Aorta (tissue), 5 donors: ENCODE data around the gene PACRG. TPM values are rescaled to one million over a fixed set of nuclear protein-coding genes. Genes with fewer than 3 reads are reported as not detected.

Source experiments
- ATAC-seq: fragments of 200-7000 bp; cut with Tn5 transposase; one replicate; pipeline ENCODE4 v1.9.1; 2022; ENCODE audit warnings: moderate library complexity; ENCODE audit not compliant: low FRiP score
- DNase-seq, 2 donors: peaks; one replicate each; pipeline ENCODE4 v3.0.0-alpha.2; 2020
- H3K27ac ChIP-seq, 2 donors: one replicate each; pipeline ENCODE4 v1.5.1; 2013; ENCODE audit warnings: low read length in 2 of 2, mild to moderate bottlenecking in 2 of 2, moderate library complexity in 2 of 2, control low read depth in 1 of 2, inconsistent platforms in 1 of 2, low read depth in 1 of 2
- H3K27me3 ChIP-seq, 2 donors: one replicate each; pipeline ENCODE4 v1.6.1; 2013; ENCODE audit warnings: control low read depth in 1 of 2, low read length in 1 of 2, mild to moderate bottlenecking in 1 of 2, moderate library complexity in 1 of 2; ENCODE audit not compliant: insufficient read depth in 2 of 2, control insufficient read depth in 1 of 2
- H3K36me3 ChIP-seq, 2 donors: one replicate each; pipeline ENCODE4 v1.6.1; 2013; ENCODE audit warnings: control low read depth in 1 of 2, low read length in 1 of 2, mild to moderate bottlenecking in 1 of 2; ENCODE audit not compliant: insufficient read depth in 2 of 2, control insufficient read depth in 1 of 2
- H3K4me1 ChIP-seq, 2 donors: one replicate each; pipeline ENCODE4 v1.6.1; 2013; ENCODE audit warnings: low read length in 2 of 2, control low read depth in 1 of 2, mild to moderate bottlenecking in 1 of 2, moderate library complexity in 1 of 2; ENCODE audit not compliant: insufficient read depth in 2 of 2, control insufficient read depth in 1 of 2
- H3K4me3 ChIP-seq, 2 donors: one replicate each; pipeline ENCODE4 v1.5.1; 2013; ENCODE audit warnings: low read length in 2 of 2, control low read depth in 1 of 2, mild to moderate bottlenecking in 1 of 2
- H3K9me3 ChIP-seq: one replicate; pipeline ENCODE4 v1.6.1; 2013; ENCODE audit warnings: mild to moderate bottlenecking, low read length; ENCODE audit not compliant: control insufficient read depth
- WGBS, 2 donors: extraction: QIAGEN DNeasy Blood & Tissue Kit; methylation state at CpG; one replicate each; pipeline ENCODE4 v1.1.7; 2013; 5-methylcytosine and 5-hydroxymethylcytosine counted together
- intact Hi-C, 2 donors: fragments of 100-400 bp; cut with DNase I; formaldehyde crosslinking; loops; one replicate each; pipeline versions ENCODE4 v1.14.2 to v1.15.0; 2022
- polyA plus RNA-seq, 2 donors: library from polyadenylated mRNA; stranded (reverse); fragments of 200-250 nt; gene quantifications; one replicate each; pipeline ENCODE4 v1.2.3, GENCODE V29; 2013
- total RNA-seq, 2 donors: library from RNA; stranded (reverse); fragmentation: NEBNext Ultra II Directional; extraction: Animal tissue kit (Norgen Biotek cat#: 25700); gene quantifications; one replicate each; pipeline ENCODE4 v1.2.1, GENCODE V29; 2021
- donor health status: healthy with polysubstance abuse.
- donor health status: Bipolar disorder and iron deficiency.
- donor health status: DM: no; HTN: no; CAD: no.
- donor health status: DM: no; HTN: no; CAD: no.
- donor health status: DM: yes; HTN: yes; CAD: no.

Gene PACRG
- total and polyA plus RNA-seq, 4 donors = 0.26 to 2.7 (median 0.54) TPM; not detected in 1

DNA sequence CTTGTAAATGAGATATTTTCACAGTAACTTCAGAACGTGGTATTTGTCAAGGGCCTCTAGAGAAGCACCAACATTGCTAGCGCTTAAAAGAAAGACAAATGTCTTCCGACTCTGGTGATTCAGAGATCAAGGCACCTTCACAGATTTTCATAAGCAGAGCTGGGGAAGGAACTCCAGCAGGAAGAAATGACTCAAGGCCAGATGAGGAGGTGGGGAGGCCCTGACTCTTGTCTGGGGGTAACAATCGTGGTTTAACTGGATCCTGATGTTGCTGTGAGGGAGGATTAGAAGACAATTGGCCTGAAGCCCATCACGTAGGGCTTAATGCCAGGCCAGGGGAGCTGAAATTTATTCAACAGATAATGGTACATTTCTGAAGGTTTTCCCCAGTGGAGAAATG is 563.8 kb downstream of the PACRG start:
- H3K36me3 ChIP-seq = no peaks in the 10 kb centered on the region
- 73 to 83% methylated on average over 5 of the region's 5 CpGs for WGBS, 2 donors
- H3K4me3 ChIP-seq = no peak overlapping the region
- DNase-seq (no peak), ATAC-seq (no peak)
- intact Hi-C loops = no loop called here
- no peaks in the 10 kb centered on the region for H3K4me1 ChIP-seq
- no peaks in the 10 kb centered on the region for H3K27me3 ChIP-seq
- H3K9me3 ChIP-seq = no peaks in the 10 kb centered on the region
- H3K27ac ChIP-seq = no peak overlapping the region

DNA sequence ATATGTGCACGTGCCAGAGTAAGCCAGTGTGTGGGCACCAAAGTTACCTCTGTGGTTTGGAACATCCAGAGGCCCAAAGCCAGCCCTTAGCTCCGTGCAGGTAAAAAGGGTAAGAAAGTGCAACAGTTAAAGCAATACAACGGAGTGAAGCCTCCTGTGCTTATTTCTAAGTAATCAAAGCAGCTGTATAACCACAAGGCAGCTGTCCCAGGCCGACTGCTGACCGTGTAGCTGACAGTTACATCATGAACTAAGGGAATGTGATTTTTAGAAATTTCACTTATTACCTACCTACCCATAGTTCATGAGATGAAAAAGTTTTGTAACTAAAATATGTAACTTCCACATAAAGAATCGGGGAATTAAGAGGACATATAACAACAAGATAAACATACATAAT is 565.5 kb downstream of the PACRG start:
- no peaks in the 10 kb centered on the region for H3K27me3 ChIP-seq
- DNase-seq = no peak
- H3K27ac ChIP-seq = no peak overlapping the region
- H3K4me3 ChIP-seq = no peak overlapping the region
- H3K36me3 ChIP-seq = no peaks in the 10 kb centered on the region
- H3K9me3 ChIP-seq = no peaks in the 10 kb centered on the region
- intact Hi-C loops = no loop called here
- ATAC-seq = no peak
- no peaks in the 10 kb centered on the region for H3K4me1 ChIP-seq
- WGBS, 2 donors = 83 to 87% methylated on average over 6 of the region's 6 CpGs

DNA sequence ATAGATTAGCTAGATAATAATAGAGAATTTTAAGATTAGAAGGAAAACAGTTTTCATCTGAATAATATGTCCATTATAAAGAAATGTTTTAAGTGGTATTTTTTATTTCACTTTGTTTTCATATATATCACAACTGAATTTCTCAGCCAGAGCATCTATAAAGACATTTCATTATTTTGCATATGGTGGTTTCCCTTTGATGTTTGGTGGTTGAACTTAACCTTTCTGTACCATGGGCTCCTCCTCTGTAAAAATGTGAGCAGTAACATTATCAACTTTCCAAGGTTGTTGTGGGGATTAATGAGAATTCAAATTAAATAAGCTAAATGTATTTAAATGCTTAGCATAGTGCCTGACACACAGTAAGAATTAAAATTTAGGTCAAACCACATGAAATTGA is 567.0 kb downstream of the PACRG start:
- H3K36me3 ChIP-seq = no peaks in the 10 kb centered on the region
- H3K4me1 ChIP-seq = no peaks in the 10 kb centered on the region
- no peak for DNase-seq
- H3K9me3 ChIP-seq = no peaks in the 10 kb centered on the region
- intact Hi-C loops = no loop called here
- H3K4me3 ChIP-seq = no peak overlapping the region
- no peaks in the 10 kb centered on the region for H3K27me3 ChIP-seq
- H3K27ac ChIP-seq = no peak overlapping the region
- ATAC-seq = no peak

DNA sequence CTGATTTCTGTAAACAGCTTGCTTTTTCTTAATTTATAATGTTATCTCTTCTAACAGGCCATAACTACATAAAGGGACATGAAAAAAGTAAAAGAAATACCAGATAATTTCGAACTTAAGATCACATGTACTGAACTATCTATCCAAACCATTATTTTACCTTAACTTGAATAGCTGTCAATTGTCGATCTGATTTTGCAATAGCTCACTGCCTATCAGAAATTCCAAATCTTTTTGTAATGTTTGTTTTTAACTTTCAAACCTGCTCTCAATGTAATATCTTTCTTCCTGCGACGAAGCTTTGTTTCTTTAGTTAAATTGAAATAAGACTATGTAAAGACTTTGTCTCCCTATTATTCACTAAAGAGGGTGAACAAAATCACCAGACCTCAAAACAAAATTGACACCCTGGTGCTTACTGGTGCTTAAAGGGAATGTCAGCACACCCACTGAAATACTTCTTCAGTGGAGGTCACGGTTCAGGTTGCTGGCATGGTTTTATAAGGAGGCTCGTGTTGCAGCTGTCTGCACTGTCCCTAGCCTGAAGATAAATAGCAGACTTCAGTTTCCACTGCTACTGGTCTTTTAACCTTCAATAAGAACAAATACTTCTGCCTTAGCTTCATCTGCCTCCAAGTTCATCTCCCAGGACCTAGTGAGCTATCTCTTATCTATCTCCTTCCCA is 569.2 kb downstream of the PACRG start:
- 77 to 83% methylated on average over 6 of the region's 6 CpGs for WGBS, 2 donors
- intact Hi-C loops = no loop called here

DNA sequence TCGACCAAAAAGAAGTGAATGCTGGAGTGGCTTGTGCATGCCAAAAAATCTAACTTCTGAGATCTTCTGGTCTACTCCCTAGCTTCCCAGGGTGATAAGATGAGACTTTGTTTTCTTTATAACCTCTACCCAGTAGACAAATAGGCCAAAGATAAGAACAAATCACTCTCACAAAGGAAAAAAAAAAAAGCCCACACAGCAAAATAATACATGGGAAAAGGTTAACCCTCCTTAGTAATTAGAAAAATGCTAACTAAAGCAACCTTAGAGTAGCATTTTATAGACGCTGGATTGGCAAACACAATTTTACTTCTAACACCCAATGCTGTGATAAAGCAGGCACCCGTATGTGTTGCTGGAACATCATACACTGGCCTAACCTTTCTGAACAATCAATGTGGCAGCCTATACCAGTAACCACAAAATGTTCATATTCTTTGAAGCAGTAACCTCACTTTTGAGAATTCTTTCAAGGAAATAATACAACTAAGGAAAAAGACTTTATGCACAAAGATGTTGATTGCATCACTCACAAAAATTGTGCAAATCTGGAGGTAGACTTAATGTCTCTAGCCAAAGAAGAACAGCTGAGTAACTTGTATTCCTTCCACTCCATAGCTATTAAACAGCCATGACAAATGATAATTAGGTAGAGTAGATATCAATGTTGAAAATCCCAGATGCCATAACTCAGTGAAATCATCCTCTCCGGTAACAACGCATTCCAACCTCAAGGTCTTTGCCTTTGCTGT is 570.5 kb downstream of the PACRG start:
- Histone ChIP-seq H3K9me3 (no peaks in the 10 kb centered on the region), H3K4me3 (no peak overlapping the region), H3K4me1 (no peaks in the 10 kb centered on the region), H3K36me3 (no peaks in the 10 kb centered on the region), H3K27me3 (no peaks in the 10 kb centered on the region), H3K27ac (no peak overlapping the region)
- 83 to 85% methylated on average over 5 of the region's 5 CpGs for WGBS, 2 donors
- intact Hi-C loops = no loop called here
- ATAC-seq (no peak), DNase-seq (no peak)

More for the DNA sequence above, 569.2 kb downstream of the PACRG start:
- Histone ChIP-seq H3K4me3 (no peak overlapping the region), H3K4me1 (no peaks in the 10 kb centered on the region), H3K36me3 (no peaks in the 10 kb centered on the region), H3K27ac (no peak overlapping the region), H3K27me3 (no peaks in the 10 kb centered on the region), H3K9me3 (no peaks in the 10 kb centered on the region)
- DNase-seq (no peak), ATAC-seq (no peak)

DNA sequence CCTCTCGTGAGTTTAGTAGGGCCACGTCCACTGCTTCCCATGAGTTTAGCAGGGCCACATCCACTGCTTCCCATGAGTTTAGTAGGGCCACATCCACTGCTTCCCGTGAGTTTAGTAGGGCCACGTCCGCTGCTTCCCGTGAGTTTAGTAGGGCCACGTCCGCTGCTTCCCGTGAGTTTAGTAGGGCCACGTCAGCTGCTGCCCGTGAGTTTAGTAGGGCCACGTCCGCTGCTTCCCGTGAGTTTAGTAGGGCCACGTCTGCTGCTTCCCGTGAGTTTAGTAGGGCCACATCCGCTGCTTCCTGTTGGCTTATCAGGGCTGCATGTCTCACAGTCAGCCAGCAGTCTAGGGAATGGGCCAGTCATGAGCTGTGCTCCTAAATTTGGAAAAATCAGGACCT is 573.1 kb downstream of the PACRG start:
- WGBS, 2 donors = 73 to 95% methylated on average over 13 to 17 of the region's 17 CpGs
- ATAC-seq (no peak), DNase-seq (no peak)
- H3K9me3 ChIP-seq = no peaks in the 10 kb centered on the region
- intact Hi-C loops = no loop called here
- no peaks in the 10 kb centered on the region for H3K27me3 ChIP-seq
- H3K4me3 ChIP-seq = no peak overlapping the region
- H3K4me1 ChIP-seq = no peaks in the 10 kb centered on the region
- H3K27ac ChIP-seq = no peak overlapping the region
- H3K36me3 ChIP-seq = no peaks in the 10 kb centered on the region

DNA sequence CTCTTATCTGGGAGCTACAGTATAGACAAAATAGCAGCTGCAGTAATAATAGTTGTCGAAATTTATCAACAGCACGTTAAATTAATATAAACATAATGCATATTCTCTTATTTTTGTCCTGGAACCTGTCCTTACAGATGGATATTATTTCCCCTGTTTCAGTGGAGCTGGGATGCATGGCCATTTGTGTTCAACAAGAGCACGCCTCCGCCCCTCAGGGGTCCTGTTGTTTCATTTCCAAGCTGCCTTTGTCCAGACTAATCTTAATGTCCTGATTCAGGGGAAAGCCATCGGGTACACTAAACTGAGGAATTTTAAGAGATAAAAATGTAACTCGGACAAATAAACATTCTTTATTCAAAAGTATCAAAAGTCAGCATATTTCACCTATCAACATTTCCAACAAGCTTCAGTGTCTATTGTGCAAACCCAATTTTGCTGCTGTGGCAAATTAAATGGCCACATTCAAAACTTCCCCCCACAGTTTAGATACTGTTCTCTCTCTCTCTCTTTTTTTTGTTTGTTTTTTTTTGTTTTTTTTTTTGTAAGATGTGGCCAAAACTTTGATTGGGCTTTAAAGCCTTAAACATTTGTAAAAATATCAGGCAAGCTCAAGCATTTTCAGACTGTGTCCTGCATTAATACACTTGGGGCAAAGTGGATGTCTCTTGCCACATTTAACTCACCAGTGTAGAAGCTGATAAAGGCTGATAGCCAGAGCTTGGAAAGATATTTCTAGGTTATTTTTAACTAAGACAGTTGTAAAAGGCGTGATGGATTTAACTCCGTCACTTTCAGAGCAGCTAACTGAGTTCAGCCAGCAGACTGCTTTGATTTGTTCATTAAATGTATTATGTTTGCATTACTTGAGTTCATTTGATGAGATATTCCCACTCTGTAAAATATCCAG is 574.2 kb downstream of the PACRG start:
- H3K4me1 ChIP-seq = no peaks in the 10 kb centered on the region
- ATAC-seq = no peak
- H3K27me3 ChIP-seq = no peaks in the 10 kb centered on the region
- no peak for DNase-seq
- intact Hi-C loops = no loop called here
- H3K4me3 ChIP-seq = no peak overlapping the region
- no peaks in the 10 kb centered on the region for H3K9me3 ChIP-seq
- H3K27ac ChIP-seq = no peak overlapping the region
- H3K36me3 ChIP-seq = no peaks in the 10 kb centered on the region
- 36 to 39% methylated on average over 8 of the region's 8 CpGs for WGBS, 2 donors

DNA sequence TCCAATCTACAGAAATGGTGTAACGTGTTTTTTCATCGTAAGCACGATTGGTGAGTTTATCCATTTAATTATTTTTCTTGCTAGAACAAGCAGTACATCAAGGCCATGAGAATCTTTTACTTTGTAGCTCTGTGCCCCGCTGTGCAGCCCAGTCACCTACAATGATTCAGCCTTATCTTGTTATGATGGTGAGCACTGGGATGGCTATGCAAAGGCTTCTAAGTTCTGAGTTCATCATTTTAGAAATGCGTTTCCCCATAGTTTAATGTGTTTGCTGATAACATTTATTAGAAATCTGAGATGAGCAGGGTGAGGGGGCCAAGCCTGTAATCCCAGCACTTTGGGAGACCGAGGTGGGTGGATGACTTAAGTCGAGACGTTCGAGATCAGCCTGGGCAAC is 575.0 kb downstream of the PACRG start:
- no peaks in the 10 kb centered on the region for H3K36me3 ChIP-seq
- no peaks in the 10 kb centered on the region for H3K9me3 ChIP-seq
- DNase-seq (no peak), ATAC-seq (no peak)
- H3K4me1 ChIP-seq = no peaks in the 10 kb centered on the region
- 87% methylated on average over 9 of the region's 9 CpGs for WGBS, 2 donors
- no peak overlapping the region for H3K27ac ChIP-seq
- no peak overlapping the region for H3K4me3 ChIP-seq
- intact Hi-C loops = no loop called here
- no peaks in the 10 kb centered on the region for H3K27me3 ChIP-seq
